GM12878 (cell line): ENCODE measurements around the gene TMC6. TPM values are rescaled to one million over a fixed set of nuclear protein-coding genes. Genes with fewer than 3 reads are reported as not detected.
A peak's percentile ranks its signal among the peaks of the same experiment; 100 is the strongest.

Source experiments
- ATAC-seq: fragments of 200-7000 bp; cut with Tn5 transposase; 3 replicates; pipeline ENCODE4 v1.9.1; 2020; ENCODE audit warnings: mild to moderate bottlenecking, moderate library complexity
- BruUV-seq: library from RNA; stranded (reverse); fragments of 400-500 nt; replicated peaks from 2 replicates; lab custom pipeline; 2021; lab: Mats Ljungman, UMichigan
- CTCF ChIA-PET: fragments of 300-600 bp; sonication (Branson Sonifier 250); formaldehyde crosslinking; extraction: SDS; loops from one replicate; lab custom pipeline; 2021; ENCODE audit warnings: inconsistent platforms; lab: Yijun Ruan, JAX
- POLR2A ChIA-PET: fragments of 350-600 bp; formaldehyde crosslinking; extraction: SDS; loops from one replicate; lab custom pipeline; 2021; ENCODE audit warnings: inconsistent platforms; lab: Charles Lee
- RAD21 ChIA-PET: fragments of 300-600 bp; sonication (Branson Sonifier 250); formaldehyde crosslinking; loops from one replicate; lab custom pipeline; 2023; ENCODE audit warnings: antibody characterized with exemption; ENCODE audit not compliant: unreplicated experiment; lab: Charles Lee
- SMC1A ChIA-PET: fragments of 300-600 bp; sonication (Branson Sonifier 250); formaldehyde crosslinking; loops from one replicate; lab custom pipeline; 2023; ENCODE audit not compliant: unreplicated experiment, uncharacterized antibody; lab: Charles Lee
- DNase-seq: peaks from one replicate; pipeline ENCODE4 v3.0.0-alpha.2; 2011; ENCODE audit warnings: low read depth, low spot score
- FAIRE-seq: peaks from 3 replicates; lab custom pipeline; 2011; peaks lifted over from hg19 to GRCh38; lab: Jason Lieb, UNC
- H2AFZ ChIP-seq: 2 replicates; pipeline ENCODE4 v1.6.0; 2011; ENCODE audit warnings: low read depth, low read length, control low read depth; ENCODE audit not compliant: control insufficient read depth
- H3K27ac ChIP-seq: 2 replicates; pipeline ENCODE4 v1.5.1; 2011; ENCODE audit warnings: control low read depth; ENCODE audit not compliant: control insufficient read depth, insufficient read depth
- H3K27me3 ChIP-seq, 2 experiments: replicated peaks in 1 of 2; 2 replicates each; pipeline versions ENCODE4 v1.6.0 to v1.6.1; 2011; ENCODE audit warnings: low read length in 1 of 2; ENCODE audit not compliant: control insufficient read depth in 2 of 2, insufficient read depth in 2 of 2
- H3K36me3 ChIP-seq, 2 experiments: 2 replicates each; pipeline ENCODE4 v1.5.1; 2011; ENCODE audit warnings: low read length in 1 of 2; ENCODE audit not compliant: control insufficient read depth in 2 of 2, insufficient read depth in 2 of 2
- H3K4me1 ChIP-seq: 2 replicates; pipeline ENCODE4 v1.6.1; 2011; ENCODE audit warnings: mild to moderate bottlenecking, low read length, moderate library complexity, mixed read lengths; ENCODE audit not compliant: control insufficient read depth, insufficient read depth
- H3K4me2 ChIP-seq: 2 replicates; pipeline ENCODE4 v1.6.0; 2011; ENCODE audit warnings: control low read depth; ENCODE audit not compliant: control insufficient read depth, insufficient read depth
- H3K4me3 ChIP-seq: fragments of 200-600 bp; sonication (generic); 2 replicates; pipeline ENCODE4 v1.5.1; 2016
- H3K79me2 ChIP-seq: 2 replicates; pipeline ENCODE4 v1.6.0; 2011; ENCODE audit warnings: low read length; ENCODE audit not compliant: control insufficient read depth, insufficient read depth
- H3K9ac ChIP-seq: 2 replicates; pipeline ENCODE4 v1.8.0; 2011; ENCODE audit warnings: low read length, control low read depth, mixed read lengths; ENCODE audit not compliant: control insufficient read depth, insufficient read depth
- H3K9me3 ChIP-seq: replicated peaks from 3 replicates; pipeline ENCODE4 v1.5.1; 2011; ENCODE audit warnings: mild to moderate bottlenecking, low read length; ENCODE audit not compliant: control insufficient read depth, insufficient read depth
- H4K20me1 ChIP-seq: 2 replicates; pipeline ENCODE4 v1.6.0; 2011; ENCODE audit not compliant: control insufficient read depth, insufficient read depth
- ATF2 ChIP-seq: IDR thresholded peaks from 2 replicates; pipeline ENCODE4 v1.6.1; 2012; ENCODE audit warnings: low read length, inconsistent platforms
- BCL11A ChIP-seq: IDR thresholded peaks from 2 replicates; pipeline ENCODE4 v1.6.1; 2011; ENCODE audit warnings: low read depth, low read length
- IKZF1 ChIP-seq: fragments of 450-650 bp; conservative IDR thresholded peaks from 2 replicates; pipeline ENCODE4 v1.6.1; 2017; ENCODE audit warnings: antibody characterized with exemption, mild to moderate bottlenecking
- IRF4 ChIP-seq: IDR thresholded peaks from 2 replicates; pipeline ENCODE4 v1.6.1; 2011; ENCODE audit warnings: low read depth, low read length
- LARP7 ChIP-seq: fragments of 450-650 bp; IDR thresholded peaks from 2 replicates; pipeline ENCODE4 v1.6.1; 2017; ENCODE audit warnings: mild to moderate bottlenecking
- PKNOX1 ChIP-seq: fragments of 450-650 bp; IDR thresholded peaks from 2 replicates; pipeline ENCODE4 v1.6.1; 2016; ENCODE audit warnings: mild to moderate bottlenecking
- PML ChIP-seq: IDR thresholded peaks from 2 replicates; pipeline ENCODE4 v1.6.1; 2012; ENCODE audit warnings: low read length, inconsistent platforms
- SMAD5 ChIP-seq: IDR thresholded peaks from 2 replicates; pipeline ENCODE4 v1.6.1; 2016; ENCODE audit warnings: antibody characterized with exemption, low read depth
- SMARCA5 ChIP-seq: fragments of 450-650 bp; IDR thresholded peaks from 2 replicates; pipeline ENCODE4 v1.6.1; 2017; ENCODE audit warnings: mild to moderate bottlenecking
- STAT1 ChIP-seq: fragments of 450-650 bp; conservative IDR thresholded peaks from 2 replicates; pipeline ENCODE4 v1.6.1; 2014; ENCODE audit warnings: antibody characterized with exemption, mild to moderate bottlenecking
- SUPT20H ChIP-seq: IDR thresholded peaks from 2 replicates; pipeline ENCODE4 v1.6.1; 2011; ENCODE audit warnings: low read depth, mild to moderate bottlenecking, low read length, moderate library complexity, borderline replicate concordance; ENCODE audit not compliant: control insufficient read depth
- TAF1 ChIP-seq: IDR thresholded peaks from 2 replicates; pipeline ENCODE4 v1.6.1; 2011; ENCODE audit warnings: mild to moderate bottlenecking, low read depth, low read length, borderline replicate concordance
- YBX1 ChIP-seq: fragments of 450-650 bp; IDR thresholded peaks from 2 replicates; pipeline ENCODE4 v1.6.1; 2016; ENCODE audit warnings: antibody characterized with exemption
- ZNF274 ChIP-seq: IDR thresholded peaks from one replicate; pipeline ENCODE4 v1.8.0; 2011; ENCODE audit not compliant: insufficient read length, insufficient read depth
- ZNF687 ChIP-seq: fragments of 450-650 bp; IDR thresholded peaks from 2 replicates; pipeline ENCODE4 v1.6.1; 2017; ENCODE audit warnings: mild to moderate bottlenecking, moderate library complexity
- WGBS: methylation state at CpG from one replicate; pipeline ENCODE4 v1.1.6; 2016; ENCODE audit warnings: low lambda C conversion rate; ENCODE audit not compliant: insufficient replicate concordance, insufficient coverage; ENCODE audit errors: missing lambda C conversion rate; 5-methylcytosine and 5-hydroxymethylcytosine counted together
- in situ Hi-C: fragments of 300-500 bp; cut with MboI; formaldehyde crosslinking; loops from 9 replicates; pipeline ENCODE4 v1.14.3; 2018; ENCODE audit warnings: mixed read lengths
- intact Hi-C: fragments of 100-400 bp; cut with micrococcal nuclease; formaldehyde crosslinking; loops from one replicate; pipeline ENCODE4 v1.14.2; 2022; ENCODE audit not compliant: unreplicated experiment
- polyA plus RNA-seq, 11 experiments: library from polyadenylated mRNA; depleted of rRNA in 4 of 11; unstranded in 6 of 11; stranded (reverse) in 5 of 11; fragments of >200 nt; fragmentation: Nextera tagmentation in 4 of 11; fragmentation: Illumina TruSeq in 1 of 11; extraction: Ambion mirVana in 4 of 11; extraction: Trizol in 1 of 11; gene quantifications; 1 replicate in 1 of 11; 2 replicates in 10 of 11; pipeline versions ENCODE4 v1.2.1 to v1.2.3, GENCODE V29; 2011 to 2016; ENCODE audit warnings: inconsistent platforms in 2 of 11, missing spikeins in 2 of 11, low read depth in 1 of 11
- total RNA-seq, 4 experiments: library from RNA; depleted of rRNA in 3 of 4; stranded (reverse); fragments of >200 nt in 3 of 4; fragmentation: Illumina TruSeq in 1 of 4; extraction: Trizol in 1 of 4; gene quantifications; 2 replicates each; pipeline versions ENCODE4 v1.2.1 to v1.2.3, GENCODE V29; 2013 to 2021

The TMC6 gene
- total and polyA plus RNA-seq, 10 of the 15 experiments (the other 5 are each of a cell fraction or from before 2014, with no cell fraction given) = 1.9 to 232 (median 60.6) TPM

- TF ChIP-seq PML (0 out of 2 replicates have a peak, but pooled peaks have one; percentile 25), SMARCA5 (0 out of 2 replicates have a peak, but pooled peaks have one; percentile 21), ZNF274 (no peak), YBX1 (no peak)
Measured at GRCh38 chr17:78174346-78174869, 45.9 kb upstream of the TMC6 start (continued).

DNA sequence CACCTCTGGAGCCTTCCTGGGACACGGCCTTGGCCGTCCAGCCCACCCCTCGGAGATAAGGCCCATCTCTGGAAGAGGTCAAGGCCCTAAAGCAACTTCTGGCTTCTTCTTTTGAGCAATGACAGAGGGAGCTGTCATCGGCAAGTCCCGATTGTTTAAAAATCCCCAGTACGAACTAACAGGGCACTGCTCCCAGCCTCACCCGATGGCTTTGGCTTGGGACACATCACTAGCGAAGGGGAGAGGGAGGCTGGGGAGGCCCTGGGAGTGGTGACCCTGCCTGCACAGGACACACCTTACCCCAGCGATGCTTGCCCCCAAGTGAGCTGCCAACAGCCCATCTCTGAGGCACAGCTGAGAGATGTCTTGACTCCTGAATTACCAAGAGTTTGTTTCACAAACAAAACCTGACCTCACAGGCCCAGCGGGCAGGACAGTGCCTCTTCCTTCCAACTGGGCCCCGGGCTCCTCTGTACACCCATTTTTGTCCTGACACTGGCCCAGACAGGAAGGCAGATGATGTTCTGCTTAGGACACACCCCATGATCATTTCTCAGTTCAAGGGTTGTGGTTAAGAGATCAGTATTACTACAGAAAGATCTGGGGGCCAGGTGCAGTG is 44.7 kb upstream of the TMC6 start:
- peak; percentile 54 for ATAC-seq
- in situ Hi-C loops (loop anchor here (25.0 kb wide), 1 partner anchor 1911 kb away; the partner anchor contains the start of gene UBALD2), intact Hi-C loops (loop anchor here (2.0 kb wide), 1 partner anchor 38 kb away; no protein-coding TSS in a partner anchor)
- CTCF ChIA-PET = interaction anchor here (0.8 to 9.0 kb wide), 13 partner anchors 9 to 88 kb away, joined by 3 to 132 read pairs (median 6); partner anchors contain the start of genes AFMID, C17orf99, TK1 and TMC6
- no peak for FAIRE-seq
- SMC1A ChIA-PET = interaction anchor here (0.5 to 7.4 kb wide), 15 partner anchors 9 to 154 kb away, joined by 3 to 51 read pairs (median 5); partner anchors contain the start of genes C17orf99 and TMC8
- H3K27me3 ChIP-seq = no peaks in the 10 kb centered on the region
- H3K36me3 ChIP-seq = peaks cover 2 to 26% of the 10 kb centered on the region in 2 experiments; a peak in 3 of 4 replicates
- no peaks in the 10 kb centered on the region; the same call in 1 of the 2 replicates for H4K20me1 ChIP-seq
- H3K79me2 ChIP-seq = peaks cover 55% of the 10 kb centered on the region
- no TSS peak for BruUV-seq
- WGBS = 5% methylated on average over 11 of the region's 11 CpGs
- H3K9ac ChIP-seq = peak overlapping the region; percentile 54
- H3K4me3 ChIP-seq = peak overlapping the region; percentile 70
- no peaks in the 10 kb centered on the region for H3K9me3 ChIP-seq
- no peak overlapping the region for H2AFZ ChIP-seq
- peak overlapping the region; percentile 86 for H3K27ac ChIP-seq
- POLR2A ChIA-PET = interaction anchor here (0.6 to 8.7 kb wide), 15 partner anchors 11 to 58 kb away, joined by 3 to 85 read pairs (median 6); partner anchors contain the start of genes C17orf99, TK1, TMC6 and TMC8
- peak; percentile 66 for DNase-seq
- RAD21 ChIA-PET = interaction anchor here (0.6 to 8.6 kb wide), 10 partner anchors 11 to 78 kb away, joined by 3 to 83 read pairs (median 4); partner anchors contain the start of gene TMC8
- peaks cover 64% of the 10 kb centered on the region for H3K4me1 ChIP-seq
- peak overlapping the region; percentile 96 for H3K4me2 ChIP-seq
- TF ChIP-seq TAF1 (peak; percentile 21; the same call in 1 of the 2 replicates), SUPT20H (no peak), IRF4 (no peak), SMAD5 (peak; percentile 40; the same call in 1 of the 2 replicates), PKNOX1 (peak; percentile 3; the same call in 1 of the 2 replicates), ZNF687 (peak; percentile 77), PML (peak; percentile 68; the same call in 1 of the 2 replicates), LARP7 (0 out of 2 replicates have a peak, but pooled peaks have one; percentile 14), BCL11A (0 out of 2 replicates have a peak, but pooled peaks have one; percentile 1), IKZF1 (no peak), ATF2 (peak; percentile 44; the same call in 1 of the 2 replicates), STAT1 (no peak)
